CD14-positive monocyte (primary cell): Measurements from ENCODE around the gene BTBD9. TPM values are rescaled to one million over a fixed set of nuclear protein-coding genes. Genes with fewer than 3 reads are reported as not detected.

Source experiments
- DNase-seq, 3 donors: peaks; one replicate each; pipeline ENCODE4 v3.0.0-alpha.2; 2011 to 2022
- H2AFZ ChIP-seq: 2 replicates; pipeline ENCODE4 v1.6.0; 2012; ENCODE audit warnings: mild to moderate bottlenecking, low read depth, low read length, inconsistent platforms; ENCODE audit not compliant: insufficient read depth, poor library complexity, severe bottlenecking
- H3K27ac ChIP-seq, 2 donors: 1 replicate in 1 of 2; 2 replicates in 1 of 2; pipeline ENCODE4 v1.5.1; 2012 to 2013; ENCODE audit warnings: low read length in 2 of 2, control low read depth in 1 of 2, inconsistent platforms in 1 of 2, low read depth in 1 of 2, mild to moderate bottlenecking in 1 of 2
- H3K27me3 ChIP-seq, 2 donors: one replicate each; pipeline versions ENCODE4 v1.6.0 to v1.6.1; 2011 to 2013; ENCODE audit warnings: low read length in 2 of 2; ENCODE audit not compliant: control insufficient read depth in 2 of 2, insufficient read depth in 2 of 2
- H3K36me3 ChIP-seq, 2 donors: replicated peaks in 1 of 2; 1 replicate in 1 of 2; 2 replicates in 1 of 2; pipeline versions ENCODE4 v1.5.1 to v1.6.1; 2012 to 2013; ENCODE audit warnings: low read length in 2 of 2, control low read depth in 1 of 2, inconsistent platforms in 1 of 2, mild to moderate bottlenecking in 1 of 2; ENCODE audit not compliant: insufficient read depth in 2 of 2, control insufficient read depth in 1 of 2
- H3K4me1 ChIP-seq, 2 donors: 1 replicate in 1 of 2; 2 replicates in 1 of 2; pipeline versions ENCODE4 v1.5.1 to v1.6.1; 2012 to 2013; ENCODE audit warnings: low read length in 2 of 2, control low read depth in 1 of 2, inconsistent platforms in 1 of 2, mild to moderate bottlenecking in 1 of 2, moderate library complexity in 1 of 2; ENCODE audit not compliant: insufficient read depth in 2 of 2, control insufficient read depth in 1 of 2
- H3K4me2 ChIP-seq: replicated peaks from 2 replicates; pipeline ENCODE3; 2012; ENCODE audit warnings: low read length, moderate library complexity, mild to moderate bottlenecking; ENCODE audit not compliant: poor library complexity, severe bottlenecking; ENCODE audit errors: extremely low read depth
- H3K4me3 ChIP-seq, 3 experiments: fragments of 200-600 bp in 1 of 3; sonication (generic) in 1 of 3; replicated peaks in 1 of 3; 1 replicate in 2 of 3; 2 replicates in 1 of 3; pipeline ENCODE4 v1.5.1; 2011 to 2013; ENCODE audit warnings: low read length in 3 of 3, mild to moderate bottlenecking in 3 of 3, control low read depth in 2 of 3, low read depth in 2 of 3, inconsistent platforms in 1 of 3, moderate library complexity in 1 of 3
- H3K79me2 ChIP-seq: 2 replicates; pipeline ENCODE4 v1.6.0; 2012; ENCODE audit warnings: mild to moderate bottlenecking, control low read depth, inconsistent platforms, low read length, moderate library complexity; ENCODE audit not compliant: insufficient read depth
- H3K9ac ChIP-seq: 2 replicates; pipeline ENCODE4 v1.6.0; 2017; ENCODE audit warnings: low read length, mild to moderate bottlenecking; ENCODE audit not compliant: insufficient read depth, poor library complexity, severe bottlenecking
- H3K9me3 ChIP-seq, 2 donors: replicated peaks in 1 of 2; 1 replicate in 1 of 2; 2 replicates in 1 of 2; pipeline versions ENCODE4 v1.5.1 to v1.6.1; 2012 to 2013; ENCODE audit warnings: low read length in 2 of 2, control low read depth in 1 of 2; ENCODE audit not compliant: control insufficient read depth in 1 of 2, insufficient read depth in 1 of 2
- H4K20me1 ChIP-seq: 2 replicates; pipeline ENCODE4 v1.6.0; 2012; ENCODE audit warnings: mild to moderate bottlenecking, low read length, control low read depth, moderate library complexity; ENCODE audit not compliant: insufficient read depth
- H3K27ac Mint-ChIP-seq, 7 donors: one replicate each; pipeline ENCODE4 v1.8.0; 2020; ENCODE audit warnings: mild to moderate bottlenecking in 7 of 7, mixed read lengths in 7 of 7, moderate library complexity in 6 of 7, inconsistent platforms in 2 of 7
- H3K27me3 Mint-ChIP-seq, 3 donors: one replicate each; pipeline ENCODE4 v1.8.0; 2021 to 2022; ENCODE audit warnings: low read depth in 3 of 3, mild to moderate bottlenecking in 3 of 3, mixed read lengths in 3 of 3, moderate library complexity in 3 of 3, inconsistent platforms in 1 of 3
- H3K36me3 Mint-ChIP-seq, 2 donors: one replicate each; pipeline ENCODE4 v1.8.0; 2020; ENCODE audit warnings: mixed read lengths in 2 of 2, inconsistent platforms in 1 of 2, mild to moderate bottlenecking in 1 of 2
- H3K4me1 Mint-ChIP-seq: one replicate; pipeline ENCODE4 v1.8.0; 2020; ENCODE audit warnings: mild to moderate bottlenecking, mixed read lengths
- H3K4me3 Mint-ChIP-seq, 2 donors: one replicate each; pipeline ENCODE4 v1.8.0; 2020; ENCODE audit warnings: mild to moderate bottlenecking in 2 of 2, mixed read lengths in 2 of 2, moderate library complexity in 1 of 2
- H3K9me3 Mint-ChIP-seq, 7 donors: one replicate each; pipeline ENCODE4 v1.8.0; 2020 to 2022; ENCODE audit warnings: mixed read lengths in 7 of 7, mild to moderate bottlenecking in 6 of 7, moderate library complexity in 6 of 7, inconsistent platforms in 2 of 7
- WGBS: methylation state at CpG from one replicate; pipeline ENCODE4 v1.1.5; 2013; ENCODE audit warnings: missing lambda C conversion rate; ENCODE audit not compliant: insufficient coverage; 5-methylcytosine and 5-hydroxymethylcytosine counted together
- intact Hi-C, 2 donors: fragments of 100-400 bp; cut with micrococcal nuclease; formaldehyde crosslinking; loops; one replicate each; pipeline versions ENCODE4 v1.15.0 to v1.15.1; 2023
- polyA plus RNA-seq, 3 donors: library from polyadenylated mRNA; depleted of rRNA in 1 of 3; unstranded in 2 of 3; stranded (reverse) in 1 of 3; fragments of 300-500 nt in 2 of 3; fragments of >200 nt in 1 of 3; fragmentation: Illumina TruSeq in 2 of 3; gene quantifications; 1 replicate in 2 of 3; 2 replicates in 1 of 3; pipeline ENCODE4 v1.2.3, GENCODE V29; 2012 to 2021
- TF ChIP-seq, protein P1 (sequence below): fragments of 200-600 bp; IDR thresholded peaks from one replicate; pipeline ENCODE4 v1.8.0; 2022; ENCODE audit warnings: antibody characterized with exemption, mild to moderate bottlenecking

BTBD9 gene
- polyA plus RNA-seq, 3 donors, result 5.2 to 7.5 (median 6.2) TPM

DNA sequence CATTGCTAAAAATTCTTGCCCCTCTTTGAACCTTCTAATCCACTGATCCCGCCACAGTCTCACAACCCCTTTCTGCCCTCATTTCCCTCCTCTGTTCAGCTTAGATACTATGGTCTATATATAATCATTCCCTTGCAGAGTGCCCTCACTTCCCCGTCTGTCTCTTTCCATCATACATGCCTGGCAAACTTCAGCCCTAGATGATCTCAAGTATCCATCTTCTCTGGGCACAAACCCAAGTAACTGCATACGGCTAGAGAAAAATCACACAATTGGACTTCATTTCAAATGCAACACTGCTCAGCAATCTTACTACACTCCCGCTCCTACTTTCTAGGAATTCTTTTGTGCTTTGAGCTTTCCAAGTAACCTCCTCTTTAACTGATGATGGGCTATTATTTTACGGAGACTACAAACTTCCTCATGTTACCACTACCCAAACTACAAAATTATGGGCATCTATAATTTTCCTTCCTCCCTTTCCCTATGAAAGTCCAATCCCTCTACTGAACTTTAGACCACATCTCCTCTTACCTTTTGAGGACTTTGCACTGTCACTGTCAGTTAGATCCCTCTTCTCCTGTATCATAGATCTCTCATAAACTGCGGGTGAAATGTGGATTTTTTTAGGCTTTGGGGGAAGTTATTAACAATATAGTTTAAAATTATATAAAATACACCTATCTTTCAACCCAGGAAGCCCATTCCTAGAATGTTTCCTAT is 135.6 kb downstream of the BTBD9 start:
- Histone ChIP-seq H3K36me3 (no peaks in the 10 kb centered on the region), H3K4me2 (no peak overlapping the region), H3K79me2 (no peaks in the 10 kb centered on the region), H3K9me3 (no peaks in the 10 kb centered on the region), H3K9ac (no peak overlapping the region), H4K20me1 (no peaks in the 10 kb centered on the region), H3K27me3 (no peaks in the 10 kb centered on the region), H3K4me1 (peaks cover 17 to 18% of the 10 kb centered on the region in 2 donors), H3K27ac (no peak overlapping the region), H2AFZ (no peak overlapping the region), H3K4me3 (no peak overlapping the region)
- Mint-ChIP-seq H3K27me3 (no peaks in the 10 kb centered on the region), H3K4me1 (no peaks in the 10 kb centered on the region), H3K36me3 (no peaks in the 10 kb centered on the region), H3K27ac (no peak overlapping the region), H3K9me3 (no peaks in the 10 kb centered on the region), H3K4me3 (no peak overlapping the region)
- TF ChIP-seq, protein P1, sequence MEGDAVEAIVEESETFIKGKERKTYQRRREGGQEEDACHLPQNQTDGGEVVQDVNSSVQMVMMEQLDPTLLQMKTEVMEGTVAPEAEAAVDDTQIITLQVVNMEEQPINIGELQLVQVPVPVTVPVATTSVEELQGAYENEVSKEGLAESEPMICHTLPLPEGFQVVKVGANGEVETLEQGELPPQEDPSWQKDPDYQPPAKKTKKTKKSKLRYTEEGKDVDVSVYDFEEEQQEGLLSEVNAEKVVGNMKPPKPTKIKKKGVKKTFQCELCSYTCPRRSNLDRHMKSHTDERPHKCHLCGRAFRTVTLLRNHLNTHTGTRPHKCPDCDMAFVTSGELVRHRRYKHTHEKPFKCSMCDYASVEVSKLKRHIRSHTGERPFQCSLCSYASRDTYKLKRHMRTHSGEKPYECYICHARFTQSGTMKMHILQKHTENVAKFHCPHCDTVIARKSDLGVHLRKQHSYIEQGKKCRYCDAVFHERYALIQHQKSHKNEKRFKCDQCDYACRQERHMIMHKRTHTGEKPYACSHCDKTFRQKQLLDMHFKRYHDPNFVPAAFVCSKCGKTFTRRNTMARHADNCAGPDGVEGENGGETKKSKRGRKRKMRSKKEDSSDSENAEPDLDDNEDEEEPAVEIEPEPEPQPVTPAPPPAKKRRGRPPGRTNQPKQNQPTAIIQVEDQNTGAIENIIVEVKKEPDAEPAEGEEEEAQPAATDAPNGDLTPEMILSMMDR, result no peak
- no peak for DNase-seq
- intact Hi-C loops, result no loop called here
- 89% methylated on average over 5 of the region's 6 CpGs for WGBS

DNA sequence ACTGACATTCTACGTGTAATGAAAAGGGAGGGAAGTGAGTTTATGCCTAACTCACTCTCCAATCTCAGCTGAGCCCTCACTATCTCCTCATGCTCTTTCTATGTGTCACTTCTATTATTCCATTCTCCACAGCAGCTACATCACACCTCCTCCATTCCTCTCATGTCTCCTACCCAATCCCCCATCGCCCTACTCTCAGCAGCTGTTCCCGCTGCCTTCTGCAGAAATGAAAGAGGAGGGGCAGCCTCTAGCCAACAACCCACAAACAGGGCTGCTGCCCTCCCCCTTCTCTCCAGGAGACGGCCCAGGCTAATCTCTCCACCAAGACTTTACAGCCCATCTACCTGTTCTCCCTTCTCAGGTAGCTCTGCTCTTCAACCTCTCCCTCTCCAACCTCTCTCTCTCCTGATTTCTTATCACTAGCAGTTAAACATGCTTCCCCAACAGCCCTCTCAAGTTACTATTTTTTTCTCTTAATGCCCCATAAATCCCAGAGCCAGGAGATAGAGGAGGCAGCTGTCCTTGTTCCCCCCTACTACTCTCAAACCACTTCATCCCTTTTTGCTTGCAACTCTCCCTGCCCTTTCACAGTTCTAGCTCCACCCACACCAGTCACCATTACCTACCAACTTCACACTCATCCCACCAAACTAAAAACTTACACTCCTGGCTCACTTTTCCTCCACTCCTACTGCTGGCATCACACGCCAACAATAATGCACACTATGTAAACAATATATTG is 136.5 kb downstream of the BTBD9 start:
- H3K27ac ChIP-seq, result no peak overlapping the region
- Mint-ChIP-seq H3K4me3 (no peak overlapping the region), H3K27me3 (no peaks in the 10 kb centered on the region), H3K4me1 (no peaks in the 10 kb centered on the region), H3K9me3 (no peaks in the 10 kb centered on the region), H3K27ac (no peak overlapping the region), H3K36me3 (no peaks in the 10 kb centered on the region)
- no peak overlapping the region for H3K4me2 ChIP-seq
- TF ChIP-seq, protein P1, result no peak
- intact Hi-C loops, result no loop called here
- no peak overlapping the region for H3K4me3 ChIP-seq
- 91% methylated on average over 4 of the region's 5 CpGs for WGBS
- H2AFZ ChIP-seq, result no peak overlapping the region
- H3K9ac ChIP-seq, result no peak overlapping the region
- H3K79me2 ChIP-seq, result no peaks in the 10 kb centered on the region
- no peaks in the 10 kb centered on the region for H3K36me3 ChIP-seq
- H3K4me1 ChIP-seq, result peaks cover 8 to 9% of the 10 kb centered on the region in 2 donors
- DNase-seq, result no peak
- no peaks in the 10 kb centered on the region for H4K20me1 ChIP-seq
- no peaks in the 10 kb centered on the region for H3K9me3 ChIP-seq
- H3K27me3 ChIP-seq, result no peaks in the 10 kb centered on the region
